Measurements from ENCODE around the gene SARDH.

Gene SARDH

GRCh38 chr9:133650026-133650425, 88.1 kb downstream of the SARDH start:
- no peak for FAIRE-seq
- no peak for TF ChIP-seq TAF1 (IDR thresholded peaks at IDR 0.05; ENCODE audit: borderline replicate concordance, low read depth, low read length)
- TF ChIP-seq POLR2AphosphoS5 (IDR thresholded peaks at IDR 0.05; ENCODE audit: low read depth, low read length) = no peak
- TF ChIP-seq POLR2A (IDR thresholded peaks at IDR 0.05; ENCODE audit: low read depth, low read length) = no peak
- no peak for DNase-seq (ENCODE audit: insufficient read length)

GRCh38 chr9:133649194-133649593, 89.0 kb downstream of the SARDH start:
- DNase-seq (ENCODE audit: insufficient read length) (no peak), FAIRE-seq (no peak)
- no peak for TF ChIP-seq TAF1 (IDR thresholded peaks at IDR 0.05; ENCODE audit: borderline replicate concordance, low read depth, low read length)
- no peak for TF ChIP-seq POLR2AphosphoS5 (IDR thresholded peaks at IDR 0.05; ENCODE audit: low read depth, low read length)
- no peak for TF ChIP-seq POLR2A (IDR thresholded peaks at IDR 0.05; ENCODE audit: low read depth, low read length)

GRCh38 chr9:133647765-133648469, 90.2 kb downstream of the SARDH start:
- TF ChIP-seq TAF1 (IDR thresholded peaks at IDR 0.05; ENCODE audit: borderline replicate concordance, low read depth, low read length) (no peak), POLR2AphosphoS5 (IDR thresholded peaks at IDR 0.05; ENCODE audit: low read depth, low read length) (no peak), POLR2A (IDR thresholded peaks at IDR 0.05; ENCODE audit: low read depth, low read length) (no peak)
- DNase-seq (ENCODE audit: insufficient read length) (no peak), FAIRE-seq (no peak)

- FAIRE-seq = no peak
- DNase-seq (ENCODE audit: insufficient read length) = no peak
- TF ChIP-seq POLR2A (IDR thresholded peaks at IDR 0.05; ENCODE audit: low read depth, low read length) (no peak), POLR2AphosphoS5 (IDR thresholded peaks at IDR 0.05; ENCODE audit: low read depth, low read length) (no peak), TAF1 (IDR thresholded peaks at IDR 0.05; ENCODE audit: borderline replicate concordance, low read depth, low read length) (no peak)
Observed at GRCh38 chr9:133647148-133647547, 91.0 kb downstream of the SARDH start.

- no peak for FAIRE-seq
- TF ChIP-seq POLR2A (IDR thresholded peaks at IDR 0.05; ENCODE audit: low read depth, low read length) (no peak), TAF1 (IDR thresholded peaks at IDR 0.05; ENCODE audit: borderline replicate concordance, low read depth, low read length) (no peak), POLR2AphosphoS5 (IDR thresholded peaks at IDR 0.05; ENCODE audit: low read depth, low read length) (no peak)
Observed at GRCh38 chr9:133645021-133645765, 93.0 kb downstream of the SARDH start.

GRCh38 chr9:133643978-133644760, 94.0 kb downstream of the SARDH start:
- no peak for FAIRE-seq
- TF ChIP-seq POLR2AphosphoS5 (IDR thresholded peaks at IDR 0.05; ENCODE audit: low read depth, low read length) (no peak), TAF1 (IDR thresholded peaks at IDR 0.05; ENCODE audit: borderline replicate concordance, low read depth, low read length) (no peak), POLR2A (IDR thresholded peaks at IDR 0.05; ENCODE audit: low read depth, low read length) (no peak)
- DNase-seq (ENCODE audit: insufficient read length) = no peak

More at GRCh38 chr9:133645021-133645765, 93.0 kb downstream of the SARDH start:
- DNase-seq (ENCODE audit: insufficient read length) = no peak

GRCh38 chr9:133643362-133643755, 94.8 kb downstream of the SARDH start:
- FAIRE-seq = no peak
- no peak for DNase-seq (ENCODE audit: insufficient read length)
- TF ChIP-seq TAF1 (IDR thresholded peaks at IDR 0.05; ENCODE audit: borderline replicate concordance, low read depth, low read length) (no peak), POLR2AphosphoS5 (IDR thresholded peaks at IDR 0.05; ENCODE audit: low read depth, low read length) (no peak), POLR2A (IDR thresholded peaks at IDR 0.05; ENCODE audit: low read depth, low read length) (no peak)

GRCh38 chr9:133642708-133643361, 95.3 kb downstream of the SARDH start:
- no peak for TF ChIP-seq POLR2AphosphoS5 (IDR thresholded peaks at IDR 0.05; ENCODE audit: low read depth, low read length)
- TF ChIP-seq TAF1 (IDR thresholded peaks at IDR 0.05; ENCODE audit: borderline replicate concordance, low read depth, low read length) = no peak
- no peak for TF ChIP-seq POLR2A (IDR thresholded peaks at IDR 0.05; ENCODE audit: low read depth, low read length)
- DNase-seq (ENCODE audit: insufficient read length) = no peak
- no peak for FAIRE-seq

GRCh38 chr9:133641861-133642595, 96.1 kb downstream of the SARDH start:
- TF ChIP-seq POLR2AphosphoS5 (IDR thresholded peaks at IDR 0.05; ENCODE audit: low read depth, low read length) (no peak), TAF1 (IDR thresholded peaks at IDR 0.05; ENCODE audit: borderline replicate concordance, low read depth, low read length) (no peak), POLR2A (IDR thresholded peaks at IDR 0.05; ENCODE audit: low read depth, low read length) (no peak)
- no peak for DNase-seq (ENCODE audit: insufficient read length)
- no peak for FAIRE-seq

- FAIRE-seq (no peak), DNase-seq (ENCODE audit: insufficient read length) (no peak)
- TF ChIP-seq POLR2A (IDR thresholded peaks at IDR 0.05; ENCODE audit: low read depth, low read length) (no peak), POLR2AphosphoS5 (IDR thresholded peaks at IDR 0.05; ENCODE audit: low read depth, low read length) (no peak), TAF1 (IDR thresholded peaks at IDR 0.05; ENCODE audit: borderline replicate concordance, low read depth, low read length) (no peak)
Observed at GRCh38 chr9:133641396-133641655, 96.8 kb downstream of the SARDH start.
